Measurements from ENCODE around the gene PLAC1.
A peak's percentile ranks its signal among the peaks of the same experiment; 100 is the strongest.

PLAC1 gene

GRCh38 chrX:134628663-134629062 lies 29.6 kb downstream of the PLAC1 start:
- no peak for DNase-seq

- DNase-seq = no peak
These were observed 31.8 kb downstream of the PLAC1 start for GRCh38 chrX:134626434-134626833.

GRCh38 chrX:134625315-134625718 lies 33.0 kb downstream of the PLAC1 start:
- DNase-seq = no peak

GRCh38 chrX:134624046-134624430 lies 34.2 kb downstream of the PLAC1 start:
- DNase-seq = no peak

- no peak for DNase-seq
These were observed 34.8 kb downstream of the PLAC1 start for GRCh38 chrX:134623293-134624045.

- DNase-seq = no peak
These were observed 35.5 kb downstream of the PLAC1 start for GRCh38 chrX:134622813-134623185.

GRCh38 chrX:134622056-134622812 lies 36.0 kb downstream of the PLAC1 start:
- DNase-seq = peak in 1 of 5 experiments; percentile 85

GRCh38 chrX:134619838-134620237 lies 38.4 kb downstream of the PLAC1 start:
- DNase-seq = no peak

- no peak for DNase-seq
These were observed 44.9 kb downstream of the PLAC1 start for GRCh38 chrX:134613396-134613795.

- DNase-seq = no peak
These were observed 50.1 kb downstream of the PLAC1 start for GRCh38 chrX:134608153-134608552.

GRCh38 chrX:134607523-134607922 lies 50.7 kb downstream of the PLAC1 start:
- no peak for DNase-seq

- DNase-seq = no peak
These were observed 53.5 kb downstream of the PLAC1 start for GRCh38 chrX:134604701-134605311.

- no peak for DNase-seq
These were observed 54.2 kb downstream of the PLAC1 start for GRCh38 chrX:134603806-134604700.

- no peak for DNase-seq
These were observed 55.9 kb downstream of the PLAC1 start for GRCh38 chrX:134602410-134602809.

GRCh38 chrX:134601240-134601765 lies 57.0 kb downstream of the PLAC1 start:
- no peak for DNase-seq

GRCh38 chrX:134600714-134601113 lies 57.6 kb downstream of the PLAC1 start:
- peak in 1 of 5 experiments; percentile 11 for DNase-seq

GRCh38 chrX:134599184-134599914 lies 58.9 kb downstream of the PLAC1 start:
- DNase-seq = peak in 2 of 5 experiments; percentile 10 to 52

GRCh38 chrX:134592303-134592702 lies 66.0 kb downstream of the PLAC1 start:
- DNase-seq = no peak

GRCh38 chrX:134591502-134591901 lies 66.8 kb downstream of the PLAC1 start:
- DNase-seq = no peak

GRCh38 chrX:134588806-134589205 lies 69.5 kb downstream of the PLAC1 start:
- no peak for DNase-seq

- DNase-seq = no peak
These were observed 77.4 kb downstream of the PLAC1 start for GRCh38 chrX:134580907-134581306.

- DNase-seq = no peak
These were observed 84.6 kb downstream of the PLAC1 start for GRCh38 chrX:134573683-134574035.
